NCI-H2029 treated with DMSO at 0.1 percent for 48 hours (cell line): Measurements from ENCODE around the gene RHBDF1.
"Not testable (repeated sequence)": the region's sequence is repeated elsewhere in the genome, so short reads cannot be mapped to it uniquely, and the experiment has no call there.

Source experiments
- DNase-seq: peaks from one replicate; lab custom pipeline; 2025; lab: John Stamatoyannopoulos, UW

The RHBDF1 gene

GRCh38 chr16:35678-36305 is 36.6 kb downstream of the RHBDF1 start:
- no peak for DNase-seq

DNA sequence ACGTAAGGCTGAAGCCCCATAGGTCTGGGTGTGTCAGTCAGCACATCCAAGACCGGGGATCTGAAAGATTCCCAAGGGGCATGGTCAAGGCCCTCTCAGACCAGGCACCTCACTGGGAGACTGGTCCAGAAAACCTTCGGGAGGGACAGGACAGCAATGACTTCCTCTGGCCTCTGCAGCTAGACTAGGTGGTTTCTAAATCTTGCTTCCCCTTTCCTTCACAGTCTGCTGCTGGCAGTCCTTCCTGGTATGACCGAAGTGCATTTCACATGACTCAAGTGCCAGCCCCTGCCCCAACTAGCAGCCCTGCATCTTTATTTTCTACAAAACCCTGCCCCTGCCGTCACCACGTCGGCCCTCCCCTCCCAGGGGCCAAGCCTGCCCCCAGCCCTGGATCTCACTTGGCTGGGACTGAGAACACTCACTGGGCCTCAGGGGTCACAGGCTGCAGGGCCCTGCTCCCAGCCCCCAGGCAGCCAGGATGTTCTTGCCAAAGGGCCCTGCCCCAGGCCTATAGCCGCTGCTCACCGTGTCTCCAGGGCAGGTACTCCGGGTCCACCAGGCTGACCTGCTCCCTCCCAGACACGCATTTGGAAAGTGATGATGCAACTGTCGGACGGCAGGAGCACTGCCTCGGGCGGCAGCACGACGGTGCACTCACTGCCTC is 37.3 kb downstream of the RHBDF1 start:
- DNase-seq, result no peak

DNA sequence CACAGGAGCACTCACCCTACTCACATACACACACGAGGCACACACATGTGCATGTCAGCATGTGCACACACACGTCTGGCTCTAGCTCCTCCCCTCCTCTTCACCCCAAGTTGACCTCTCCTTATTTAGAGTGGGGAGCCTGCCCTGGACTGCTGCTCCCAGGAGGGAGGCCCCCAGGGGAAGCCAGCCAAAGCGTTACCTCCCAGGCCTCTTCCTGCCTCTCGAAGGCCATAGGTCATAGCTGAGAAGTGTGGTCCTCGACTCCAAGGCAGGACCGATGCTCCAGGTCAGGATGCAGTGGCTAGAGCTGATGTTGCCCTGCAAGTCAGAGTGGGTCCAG is 37.8 kb downstream of the RHBDF1 start:
- DNase-seq, result no peak

GRCh38 chr16:33877-34647 is 38.4 kb downstream of the RHBDF1 start:
- DNase-seq, result no peak

GRCh38 chr16:33154-33876 is 39.1 kb downstream of the RHBDF1 start:
- not testable (repeated sequence) for DNase-seq

- not testable (repeated sequence) for DNase-seq
Measured at GRCh38 chr16:30627-31026, 41.8 kb downstream of the RHBDF1 start.

DNA sequence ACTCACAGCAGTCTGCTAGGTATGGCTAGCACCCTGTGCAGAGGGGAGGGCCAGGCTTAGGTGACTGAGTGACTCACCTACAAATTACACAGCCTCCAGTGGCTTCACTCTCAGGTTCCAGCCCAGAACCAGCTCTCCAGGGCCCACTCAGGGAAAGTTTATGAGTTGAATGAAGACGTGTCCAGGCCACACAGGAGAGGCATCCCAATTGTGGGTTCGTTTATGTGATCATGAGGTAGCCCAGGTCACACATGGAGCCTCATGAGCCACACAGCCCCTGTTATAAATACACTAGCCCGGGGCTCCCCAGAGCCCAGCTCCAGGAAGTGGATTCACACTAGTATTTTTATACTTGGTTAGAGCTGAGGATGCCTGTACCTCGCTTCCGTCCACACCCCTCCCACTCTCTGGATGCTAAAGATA is 46.5 kb downstream of the RHBDF1 start:
- not testable (repeated sequence) for DNase-seq

DNA sequence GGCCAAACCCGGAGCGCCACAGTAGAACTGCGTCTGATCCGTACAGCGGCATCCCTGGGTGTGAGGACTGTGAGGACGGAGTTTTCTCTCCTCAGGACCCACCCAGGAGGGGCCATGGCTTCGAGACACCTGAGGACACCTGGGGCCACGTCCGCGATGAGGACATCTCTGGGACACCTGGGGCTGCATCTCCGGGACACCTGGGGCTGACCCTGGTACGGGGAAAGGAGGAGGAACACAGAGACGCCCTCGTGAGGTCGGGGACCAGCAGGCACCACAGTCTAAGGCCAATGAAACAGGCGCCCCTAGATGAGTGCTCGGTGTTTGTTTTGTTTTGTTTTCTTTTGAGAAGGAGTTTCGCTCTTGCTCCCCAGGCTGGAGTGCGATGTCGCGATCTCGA is 48.3 kb downstream of the RHBDF1 start:
- DNase-seq, result not testable (repeated sequence)

GRCh38 chr16:20886-21285 is 51.5 kb downstream of the RHBDF1 start:
- DNase-seq, result not testable (repeated sequence)

DNA sequence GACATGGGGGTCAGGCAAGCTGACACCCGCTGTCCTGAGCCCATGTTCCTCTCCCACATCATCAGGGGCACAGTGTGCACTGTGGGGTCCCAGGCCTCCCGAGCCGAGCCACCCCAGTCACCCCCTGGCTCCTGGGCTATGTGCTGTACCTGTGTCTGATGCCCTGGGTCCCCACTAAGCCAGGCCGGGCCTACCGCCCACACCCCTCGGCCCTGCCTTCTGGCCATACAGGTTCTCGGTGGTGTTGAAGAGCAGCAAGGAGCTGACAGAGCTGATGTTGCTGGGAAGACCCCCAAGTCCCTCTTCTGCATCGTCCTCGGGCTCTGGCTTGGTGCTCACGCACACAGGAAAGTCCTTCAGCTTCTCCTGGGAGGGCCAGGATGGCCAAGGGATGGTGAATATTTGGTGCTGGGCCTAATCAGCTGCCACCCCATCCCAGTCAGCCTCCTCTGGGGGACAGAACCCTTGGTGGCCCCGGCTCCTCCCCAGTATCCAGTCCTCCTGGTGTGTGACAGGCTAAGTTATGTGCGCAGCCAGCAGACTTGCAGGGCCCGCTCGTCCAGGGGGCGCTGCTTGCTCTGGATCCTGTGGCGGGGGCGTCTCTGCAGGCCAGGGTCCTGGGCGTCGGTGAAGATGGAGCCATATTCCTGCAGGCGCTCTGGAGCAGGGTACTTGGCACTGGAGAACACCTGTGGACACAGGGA is 55.2 kb downstream of the RHBDF1 start:
- not testable (repeated sequence) for DNase-seq

DNA sequence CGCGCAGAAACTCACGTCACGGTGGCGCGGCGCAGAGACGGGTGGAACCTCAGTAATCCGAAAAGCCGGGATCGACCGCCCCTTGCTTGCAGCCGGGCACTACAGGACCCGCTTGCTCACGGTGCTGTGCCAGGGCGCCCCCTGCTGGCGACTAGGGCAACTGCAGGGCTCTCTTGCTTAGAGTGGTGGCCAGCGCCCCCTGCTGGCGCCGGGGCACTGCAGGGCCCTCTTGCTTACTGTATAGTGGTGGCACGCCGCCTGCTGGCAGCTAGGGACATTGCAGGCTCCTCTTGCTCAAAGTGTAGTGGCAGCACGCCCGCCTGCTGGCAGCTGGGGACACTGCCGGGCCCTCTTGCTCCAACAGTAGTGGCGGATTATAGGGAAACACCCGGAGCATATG is 61.7 kb downstream of the RHBDF1 start:
- DNase-seq, result peak; percentile 15

DNA sequence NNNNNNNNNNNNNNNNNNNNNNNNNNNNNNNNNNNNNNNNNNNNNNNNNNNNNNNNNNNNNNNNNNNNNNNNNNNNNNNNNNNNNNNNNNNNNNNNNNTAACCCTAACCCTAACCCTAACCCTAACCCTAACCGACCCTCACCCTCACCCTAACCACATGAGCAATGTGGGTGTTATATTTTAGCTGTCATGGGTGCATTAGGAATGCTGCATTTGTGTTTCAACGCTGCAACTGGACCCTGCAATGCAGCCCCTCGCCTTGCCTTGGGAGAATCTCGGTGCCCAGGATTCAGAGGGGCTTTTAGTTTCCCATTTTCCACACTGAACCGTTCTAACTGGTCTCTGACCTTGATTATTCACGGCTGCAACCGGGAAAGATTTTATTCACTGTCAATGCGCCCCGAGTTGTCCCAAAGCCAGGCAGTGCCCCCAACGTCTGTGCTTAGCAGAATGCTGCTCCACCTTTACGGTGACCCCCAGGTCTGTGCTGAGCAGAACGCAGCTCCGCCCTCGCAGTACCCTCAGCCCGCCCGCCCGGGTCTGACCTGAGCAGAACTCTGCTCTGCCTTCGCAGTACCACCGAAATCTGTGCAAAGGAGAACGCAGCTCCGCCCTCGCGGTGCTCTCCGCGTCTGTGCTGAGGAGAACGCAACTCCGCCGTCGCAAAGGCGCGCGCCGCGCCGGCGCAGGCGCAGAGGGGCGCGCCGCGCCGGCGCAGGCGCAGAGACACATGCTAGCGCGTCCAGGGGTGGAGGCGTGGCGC is 62.3 kb downstream of the RHBDF1 start:
- DNase-seq, result no peak
